ENCODE results near the gene FOXL3. TPM values are rescaled to one million over a fixed set of nuclear protein-coding genes. Genes with fewer than 3 reads are reported as not detected.

FOXL3 gene
- total RNA-seq, 1 experiment from 2014 or later = not detected

- no peaks in the 10 kb centered on the region for H3K27me3 ChIP-seq (ENCODE audit: insufficient read depth, low read length)
- Mint-ChIP-seq H3K4me1 (peaks cover 0 to 5% of the 10 kb centered on the region in 2 experiments; a peak in 1 of 4 replicates), H3K27ac (no peak overlapping the region), H3K4me3 (no peak overlapping the region), H3K36me3 (ENCODE audit: insufficient read depth in 1 of 3, low read depth in 3 of 3) (no peaks in the 10 kb centered on the region), H3K9me3 (no peaks in the 10 kb centered on the region; a peak in 2 of 5 replicates), H3K27me3 (ENCODE audit: low read depth) (peaks cover 15% of the 10 kb centered on the region)
- no peak overlapping the region for H2BK12ac ChIP-seq (ENCODE audit: insufficient read length, low read depth, low read length)
- H3K79me1 ChIP-seq (ENCODE audit: insufficient read depth, low read depth, low read length, poor library complexity, severe bottlenecking) = no peaks in the 10 kb centered on the region
- H3K14ac ChIP-seq (ENCODE audit: insufficient read depth, low read length) = no peak overlapping the region; the same call in 1 of the 2 replicates
- H3K9me3 ChIP-seq (ENCODE audit: control insufficient read depth, low read depth, low read length) = no peaks in the 10 kb centered on the region
- H3K79me2 ChIP-seq (ENCODE audit: insufficient read depth, low read length) = no peaks in the 10 kb centered on the region
- no peak overlapping the region for H3K9ac ChIP-seq (ENCODE audit: extremely low read depth, insufficient read length, low read length)
- no peak overlapping the region for H3K18ac ChIP-seq (ENCODE audit: insufficient read length, low read depth, low read length)
- H2BK5ac ChIP-seq (ENCODE audit: insufficient read length, low read length) = no peak overlapping the region
- H4K20me1 ChIP-seq (ENCODE audit: control insufficient read depth, insufficient read depth, insufficient read length) = no peaks in the 10 kb centered on the region
- no peak overlapping the region for H2AK5ac ChIP-seq (ENCODE audit: insufficient read length, low read length)
- no CpG with 5 or more reads among the region's 24 CpGs for WGBS (ENCODE audit: extremely low coverage, insufficient read length, low lambda C conversion rate)
- no peak overlapping the region for H3K56ac ChIP-seq (ENCODE audit: insufficient read length, low read depth, low read length)
- H4K8ac ChIP-seq (replicated peaks; ENCODE audit: insufficient read length, low read depth, low read length) = no peak overlapping the region
- no peak overlapping the region for H3K4me2 ChIP-seq (ENCODE audit: insufficient read depth, insufficient read length, low read length)
- H2AFZ ChIP-seq (ENCODE audit: low read length) = no peak overlapping the region
- H4K91ac ChIP-seq (ENCODE audit: insufficient read length, low read depth, low read length) = no peak overlapping the region
- peak; percentile 23 for DNase-seq
- no peaks in the 10 kb centered on the region for H3K4me1 ChIP-seq (ENCODE audit: insufficient read depth, low read length)
- H4K5ac ChIP-seq (ENCODE audit: insufficient read length, low read depth, low read length) = no peak overlapping the region
- no peak overlapping the region for H3T11ph ChIP-seq (ENCODE audit: low read length)
- H2BK15ac ChIP-seq (ENCODE audit: low read depth, low read length) = no peak overlapping the region
- H2BK20ac ChIP-seq (ENCODE audit: low read depth, low read length, poor library complexity, severe bottlenecking) = no peak overlapping the region
- H3K23ac ChIP-seq (ENCODE audit: insufficient read length, low read depth, low read length) = no peak overlapping the region
- no peak for TF ChIP-seq CTCF (conservative IDR thresholded peaks at IDR 0.05)
- no peak overlapping the region for H2BK120ac ChIP-seq (ENCODE audit: low read depth, low read length, poor library complexity, severe bottlenecking)
- H3K4ac ChIP-seq (ENCODE audit: low read depth, low read length) = no peak overlapping the region
- H3K23me2 ChIP-seq (ENCODE audit: insufficient read length, low read depth, low read length, poor library complexity, severe bottlenecking) = no peaks in the 10 kb centered on the region
- H3K27ac ChIP-seq (ENCODE audit: insufficient read length, low read depth, low read length) = no peak overlapping the region
These were observed 7.8 kb downstream of the FOXL3 start for GRCh38 chr7:297611-298374.
